GM18951 (cell line): ENCODE results near the gene CDPF1.

Source experiments
- POLR2A ChIP-seq: IDR thresholded peaks from 4 replicates; pipeline ENCODE4 v1.6.1; 2011; ENCODE audit warnings: mild to moderate bottlenecking; ENCODE audit not compliant: insufficient read length, insufficient read depth; ENCODE audit errors: extremely low read depth
- in situ Hi-C: fragments of 300-500 bp; cut with MboI; formaldehyde crosslinking; loops from one replicate; pipeline ENCODE4 v1.12.0; 2022; ENCODE audit warnings: low sequenced_read_pairs, mixed read lengths, inconsistent platforms; ENCODE audit not compliant: unreplicated experiment

The CDPF1 gene

GRCh38 chr22:46290121-46290842 lies 40.2 kb upstream of the CDPF1 start:
- TF ChIP-seq POLR2A = no peak
- in situ Hi-C loops = loop anchor here (10.0 kb wide), 1 partner anchor 145 kb away; no protein-coding TSS in a partner anchor

- in situ Hi-C loops = no loop called here
- no peak for TF ChIP-seq POLR2A
These were observed 39.3 kb upstream of the CDPF1 start for GRCh38 chr22:46289244-46289891.

- in situ Hi-C loops = no loop called here
- TF ChIP-seq POLR2A = no peak
These were observed 38.8 kb upstream of the CDPF1 start for GRCh38 chr22:46288846-46289243.

GRCh38 chr22:46287873-46288751 lies 38.0 kb upstream of the CDPF1 start:
- in situ Hi-C loops = no loop called here
- TF ChIP-seq POLR2A = peak; percentile 83

GRCh38 chr22:46286941-46287872 lies 37.1 kb upstream of the CDPF1 start:
- in situ Hi-C loops = no loop called here
- TF ChIP-seq POLR2A = no peak

- TF ChIP-seq POLR2A = no peak
- in situ Hi-C loops = no loop called here
These were observed 35.9 kb upstream of the CDPF1 start for GRCh38 chr22:46286006-46286405.

GRCh38 chr22:46281866-46282678 lies 32.0 kb upstream of the CDPF1 start:
- in situ Hi-C loops = no loop called here
- TF ChIP-seq POLR2A = no peak

GRCh38 chr22:46280999-46281623 lies 31.0 kb upstream of the CDPF1 start:
- TF ChIP-seq POLR2A = no peak
- in situ Hi-C loops = no loop called here

GRCh38 chr22:46280063-46280817 lies 30.1 kb upstream of the CDPF1 start:
- TF ChIP-seq POLR2A = no peak
- in situ Hi-C loops = no loop called here

- TF ChIP-seq POLR2A = no peak
- in situ Hi-C loops = no loop called here
These were observed 28.9 kb upstream of the CDPF1 start for GRCh38 chr22:46278656-46279645.

- TF ChIP-seq POLR2A = no peak
- in situ Hi-C loops = no loop called here
These were observed 26.5 kb upstream of the CDPF1 start for GRCh38 chr22:46276563-46276962.
